ENCODE measurements around the gene SULT2B1.
"Not testable (repeated sequence)": the region's sequence is repeated elsewhere in the genome, so short reads cannot be mapped to it uniquely, and the experiment has no call there.

The SULT2B1 gene

GRCh38 chr19:48624067-48624594 is 72.2 kb downstream of the SULT2B1 start:
- DNase-seq, result peak; percentile 94

GRCh38 chr19:48624791-48625723 is 73.1 kb downstream of the SULT2B1 start:
- no peak for DNase-seq

DNA sequence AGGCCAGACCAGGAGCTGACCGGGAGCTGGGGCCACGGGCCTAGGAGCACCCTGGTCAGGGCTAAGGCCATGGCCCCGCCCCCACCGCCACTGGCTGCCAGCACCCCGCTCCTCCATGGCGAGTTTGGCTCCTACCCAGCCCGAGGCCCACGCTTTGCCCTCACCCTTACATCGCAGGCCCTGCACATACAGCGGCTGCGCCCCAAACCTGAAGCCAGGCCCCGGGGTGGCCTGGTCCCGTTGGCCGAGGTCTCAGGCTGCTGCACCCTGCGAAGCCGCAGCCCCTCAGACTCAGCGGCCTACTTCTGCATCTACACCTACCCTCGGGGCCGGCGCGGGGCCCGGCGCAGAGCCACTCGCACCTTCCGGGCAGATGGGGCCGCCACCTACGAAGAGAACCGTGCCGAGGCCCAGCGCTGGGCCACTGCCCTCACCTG is 73.9 kb downstream of the SULT2B1 start:
- DNase-seq, result no peak

DNA sequence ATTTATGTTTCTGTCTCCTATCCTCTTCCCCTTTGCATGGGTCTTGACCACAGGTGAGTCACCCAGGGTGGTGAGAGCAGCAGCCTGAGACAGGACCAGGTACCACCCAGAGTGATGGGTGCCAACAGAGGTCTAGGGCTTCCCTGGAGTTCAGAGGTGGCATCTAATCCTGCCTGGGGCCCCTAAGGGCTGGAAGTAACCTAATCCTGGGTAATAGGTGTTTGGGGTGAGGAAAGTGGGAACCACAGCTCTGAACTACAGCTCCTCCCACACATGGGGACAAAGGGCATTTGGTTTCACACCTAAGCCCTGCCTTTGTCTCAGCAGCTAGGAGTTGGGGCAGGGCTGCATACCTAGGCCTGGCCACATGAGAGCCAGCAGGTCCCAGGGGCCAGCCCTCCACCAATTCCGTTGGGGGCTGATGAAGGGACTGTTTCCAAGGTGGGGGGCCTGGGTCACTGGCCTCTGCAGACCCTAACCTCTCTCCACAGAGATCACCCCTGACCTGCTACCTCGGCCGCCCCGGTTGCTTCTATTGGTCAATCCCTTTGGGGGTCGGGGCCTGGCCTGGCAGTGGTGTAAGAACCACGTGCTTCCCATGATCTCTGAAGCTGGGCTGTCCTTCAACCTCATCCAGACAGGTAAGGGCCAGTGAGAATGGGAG is 75.4 kb downstream of the SULT2B1 start:
- DNase-seq, result no peak

GRCh38 chr19:48627865-48628314 is 75.9 kb downstream of the SULT2B1 start:
- no peak for DNase-seq

DNA sequence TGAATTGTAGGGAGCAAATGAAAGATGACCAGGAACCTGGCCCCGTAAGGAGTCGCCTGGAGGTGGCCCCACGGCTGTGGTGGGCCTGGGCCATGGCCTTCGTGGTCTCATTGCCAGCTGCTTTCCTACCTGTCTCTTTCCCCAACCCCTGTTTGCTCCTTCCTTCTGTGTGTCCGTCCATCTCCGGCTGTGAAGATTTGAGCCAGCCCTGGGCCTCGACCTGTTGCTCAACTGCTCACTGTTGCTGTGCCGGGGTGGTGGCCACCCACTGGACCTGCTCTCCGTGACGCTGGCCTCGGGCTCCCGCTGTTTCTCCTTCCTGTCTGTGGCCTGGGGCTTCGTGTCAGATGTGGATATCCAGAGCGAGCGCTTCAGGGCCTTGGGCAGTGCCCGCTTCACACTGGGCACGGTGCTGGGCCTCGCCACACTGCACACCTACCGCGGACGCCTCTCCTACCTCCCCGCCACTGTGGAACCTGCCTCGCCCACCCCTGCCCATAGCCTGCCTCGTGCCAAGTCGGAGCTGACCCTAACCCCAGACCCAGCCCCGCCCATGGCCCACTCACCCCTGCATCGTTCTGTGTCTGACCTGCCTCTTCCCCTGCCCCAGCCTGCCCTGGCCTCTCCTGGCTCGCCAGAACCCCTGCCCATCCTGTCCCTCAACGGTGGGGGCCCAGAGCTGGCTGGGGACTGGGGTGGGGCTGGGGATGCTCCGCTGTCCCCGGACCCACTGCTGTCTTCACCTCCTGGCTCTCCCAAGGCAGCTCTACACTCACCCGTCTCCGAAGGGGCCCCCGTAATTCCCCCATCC is 76.7 kb downstream of the SULT2B1 start:
- no peak for DNase-seq

- DNase-seq, result no peak
These were observed 77.3 kb downstream of the SULT2B1 start for GRCh38 chr19:48629297-48629598.

DNA sequence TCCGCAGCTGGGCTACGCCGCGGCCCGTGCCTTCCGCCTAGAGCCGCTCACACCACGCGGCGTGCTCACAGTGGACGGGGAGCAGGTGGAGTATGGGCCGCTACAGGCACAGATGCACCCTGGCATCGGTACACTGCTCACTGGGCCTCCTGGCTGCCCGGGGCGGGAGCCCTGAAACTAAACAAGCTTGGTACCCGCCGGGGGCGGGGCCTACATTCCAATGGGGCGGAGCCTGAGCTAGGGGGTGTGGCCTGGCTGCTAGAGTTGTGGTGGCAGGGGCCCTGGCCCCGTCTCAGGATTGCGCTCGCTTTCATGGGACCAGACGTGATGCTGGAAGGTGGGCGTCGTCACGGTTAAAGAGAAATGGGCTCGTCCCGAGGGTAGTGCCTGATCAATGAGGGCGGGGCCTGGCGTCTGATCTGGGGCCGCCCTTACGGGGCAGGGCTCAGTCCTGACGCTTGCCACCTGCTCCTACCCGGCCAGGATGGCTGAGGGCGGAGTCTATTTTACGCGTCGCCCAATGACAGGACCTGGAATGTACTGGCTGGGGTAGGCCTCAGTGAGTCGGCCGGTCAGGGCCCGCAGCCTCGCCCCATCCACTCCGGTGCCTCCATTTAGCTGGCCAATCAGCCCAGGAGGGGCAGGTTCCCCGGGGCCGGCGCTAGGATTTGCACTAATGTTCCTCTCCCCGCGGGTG is 77.8 kb downstream of the SULT2B1 start:
- DNase-seq, result no peak

GRCh38 chr19:48630296-48631063 is 78.5 kb downstream of the SULT2B1 start:
- DNase-seq, result no peak

DNA sequence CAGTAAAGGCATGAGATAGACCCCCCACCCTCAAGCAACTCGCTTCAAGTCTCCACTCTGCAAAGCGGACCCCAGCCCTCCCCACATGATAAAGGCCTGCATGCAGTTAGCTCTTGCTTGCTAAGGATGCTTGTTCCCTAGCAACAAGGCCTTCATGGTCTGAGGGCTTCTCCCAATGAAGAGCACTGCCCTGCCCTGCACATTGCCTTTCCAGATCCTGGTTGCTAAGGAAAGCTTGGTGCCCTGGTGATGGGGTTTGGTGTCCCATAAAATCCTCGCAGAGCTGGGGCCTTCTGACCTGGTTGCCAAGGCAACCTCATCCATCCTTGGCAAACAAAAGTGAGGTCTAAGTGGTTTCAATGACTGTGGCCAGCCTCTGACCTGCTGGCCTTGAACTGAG is 79.3 kb downstream of the SULT2B1 start:
- no peak for DNase-seq

DNA sequence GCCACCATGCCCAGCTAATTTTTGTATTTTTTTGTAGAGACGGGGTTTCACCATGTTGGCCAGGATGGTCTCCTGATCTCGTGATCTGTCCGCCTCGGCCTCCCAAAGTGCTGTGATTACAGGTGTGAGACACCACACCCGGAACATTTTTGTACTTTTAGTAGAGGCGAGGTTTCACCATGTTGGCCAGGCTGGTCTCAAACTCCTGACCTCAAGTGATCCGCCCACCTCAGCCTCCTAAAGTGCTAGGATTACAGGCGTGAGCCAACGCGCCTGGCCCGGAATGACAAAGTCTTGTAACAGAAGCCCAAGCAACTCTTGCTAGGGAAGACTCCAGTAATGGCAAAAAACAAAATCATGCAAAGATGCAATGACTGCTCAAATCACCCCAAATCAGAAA is 80.3 kb downstream of the SULT2B1 start:
- DNase-seq, result not testable (repeated sequence)

DNA sequence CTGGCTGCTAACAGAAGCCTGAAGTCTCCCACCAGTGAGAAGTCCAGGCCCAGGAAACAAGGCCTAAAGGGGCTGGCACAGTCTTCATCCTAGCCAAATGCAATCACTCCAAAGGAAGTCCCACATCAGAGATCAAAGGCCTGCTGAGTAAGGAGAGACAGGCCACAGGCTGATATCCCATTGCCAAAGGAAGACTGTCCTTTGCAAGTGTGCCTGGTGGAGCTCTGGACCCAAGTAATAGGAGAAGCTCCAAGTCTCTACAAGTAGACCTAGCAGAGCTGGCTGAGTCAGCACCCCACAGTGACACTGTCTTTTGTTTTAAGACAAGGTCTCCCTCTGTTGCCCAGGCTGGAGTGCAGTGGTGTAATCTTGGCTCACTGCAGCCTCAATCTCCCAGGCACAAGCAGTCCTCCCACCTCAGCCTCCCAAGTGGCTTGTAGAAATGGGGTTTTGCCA is 80.7 kb downstream of the SULT2B1 start:
- DNase-seq, result no peak

GRCh38 chr19:48633148-48634035 is 81.4 kb downstream of the SULT2B1 start:
- no peak for DNase-seq

DNA sequence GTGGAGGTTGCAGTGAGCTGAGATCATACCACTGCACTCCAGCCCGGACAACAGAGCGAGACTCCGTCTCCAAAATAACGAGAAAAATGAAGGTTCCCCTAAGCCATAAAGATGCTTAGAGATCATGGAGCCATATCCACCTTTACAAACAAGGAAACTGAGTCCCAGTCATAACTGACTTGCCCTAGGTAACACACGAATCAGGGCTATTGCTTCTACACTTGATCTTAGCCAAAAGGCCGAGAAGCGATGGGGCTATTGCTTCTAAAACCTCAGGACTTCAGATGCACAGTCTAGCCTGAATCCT is 82.0 kb downstream of the SULT2B1 start:
- no peak for DNase-seq

- peak; percentile 89 for DNase-seq
These were observed 82.7 kb downstream of the SULT2B1 start for GRCh38 chr19:48634424-48635262.

- peak; percentile 71 for DNase-seq
These were observed 83.4 kb downstream of the SULT2B1 start for GRCh38 chr19:48635263-48635965.

- peak; percentile 29 for DNase-seq
These were observed 84.2 kb downstream of the SULT2B1 start for GRCh38 chr19:48635966-48636858.

Data from activated CD4-positive, alpha-beta T cell treated with anti-CD3 and anti-CD28 coated beads, Interleukin-2, amount 50 U/mL, for 1 hour (primary cell).